ENCODE results near the gene RNF217. TPM values are rescaled to one million over a fixed set of nuclear protein-coding genes. Genes with fewer than 3 reads are reported as not detected.

RNF217 gene
- total and polyA plus RNA-seq, 2 of the 8 experiments (the other 6 are each of a cell fraction or from before 2014, with no cell fraction given), result 2.0 to 8.9 TPM

GRCh38 chr6:124979294-124979678 is 17.0 kb downstream of the RNF217 start (continued):
- TF ChIP-seq CHD7 (IDR thresholded peaks at IDR 0.05; ENCODE audit: insufficient replicate concordance, low read length) (no peak), SIX5 (IDR thresholded peaks at IDR 0.05; ENCODE audit: low read depth, low read length) (no peak), CEBPB (IDR thresholded peaks at IDR 0.05; ENCODE audit: low read depth, low read length) (no peak), TEAD4 (IDR thresholded peaks at IDR 0.05; ENCODE audit: low read depth, low read length) (no peak), USF2 (IDR thresholded peaks at IDR 0.05; ENCODE audit: low read length) (no peak), SP1 (IDR thresholded peaks at IDR 0.05; ENCODE audit: low read depth, low read length) (no peak), E2F6 (IDR thresholded peaks at IDR 0.05) (no peak), KDM5A (IDR thresholded peaks at IDR 0.05; ENCODE audit: low read length) (no peak), TAF1 (IDR thresholded peaks at IDR 0.05; ENCODE audit: low read depth, low read length) (no peak)

Data from H1 (cell line).